NK-92 (cell line): ENCODE results near the gene ANO6.

Experiments
- DNase-seq: peaks from one replicate; lab custom pipeline; 2025; ENCODE audit not compliant: unreplicated experiment; lab: John Stamatoyannopoulos, UW

ANO6 gene

GRCh38 chr12:45212064-45212463 lies 3.8 kb upstream of the ANO6 start:
- no peak for DNase-seq

- no peak for DNase-seq
Measured at GRCh38 chr12:45213107-45213506, 2.8 kb upstream of the ANO6 start.

DNA sequence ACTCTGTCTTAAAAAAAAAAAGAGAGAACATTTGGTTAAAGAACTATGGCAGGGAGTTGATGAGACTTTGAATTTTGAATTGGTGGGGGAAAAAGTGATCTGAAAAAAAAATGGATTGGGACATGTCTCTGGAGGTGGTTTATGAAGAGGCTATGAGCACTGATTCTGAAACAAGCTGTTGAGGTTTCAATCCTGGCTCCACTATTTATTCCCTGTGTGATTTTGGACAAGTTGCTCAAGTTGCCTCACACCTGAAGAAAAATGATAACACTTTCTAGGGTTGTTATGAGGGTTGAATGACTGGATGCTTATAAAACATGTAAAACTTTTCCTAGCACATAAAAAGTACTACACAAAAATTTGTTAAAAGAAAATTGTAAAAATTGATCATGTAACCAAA lies 1.8 kb upstream of the ANO6 start:
- DNase-seq, result no peak

DNA sequence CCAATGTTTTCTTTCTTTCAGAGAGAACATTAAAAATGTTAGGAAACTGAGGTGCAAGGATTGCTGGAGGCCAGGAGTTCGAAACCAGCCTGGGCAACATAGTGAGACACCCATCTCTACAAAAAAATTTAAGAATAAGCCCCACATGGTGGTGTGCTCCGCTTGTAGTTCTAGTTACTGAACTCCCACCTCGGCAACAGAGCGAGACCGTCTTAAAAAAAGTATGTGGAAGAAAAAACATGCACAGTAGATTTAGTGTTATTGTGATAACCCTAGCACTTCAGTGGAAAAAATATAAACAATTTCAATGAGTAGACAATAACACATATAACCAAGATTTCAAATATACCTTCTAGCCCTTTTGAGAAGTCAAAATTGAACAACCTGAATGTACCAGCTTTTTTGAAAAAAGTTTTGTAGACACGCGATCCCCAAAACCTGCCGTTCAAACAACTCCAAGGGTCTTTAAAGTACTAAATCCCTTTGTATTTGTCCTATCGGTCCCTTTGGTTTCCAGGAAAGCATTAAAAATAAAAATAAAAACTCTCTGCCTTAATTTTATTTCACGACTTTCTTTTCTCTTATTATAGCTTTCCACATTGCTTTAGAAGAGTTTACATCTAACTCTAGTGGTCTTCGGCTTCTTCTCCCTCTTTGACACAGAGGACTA lies 1.0 kb upstream of the ANO6 start:
- DNase-seq, result no peak

DNA sequence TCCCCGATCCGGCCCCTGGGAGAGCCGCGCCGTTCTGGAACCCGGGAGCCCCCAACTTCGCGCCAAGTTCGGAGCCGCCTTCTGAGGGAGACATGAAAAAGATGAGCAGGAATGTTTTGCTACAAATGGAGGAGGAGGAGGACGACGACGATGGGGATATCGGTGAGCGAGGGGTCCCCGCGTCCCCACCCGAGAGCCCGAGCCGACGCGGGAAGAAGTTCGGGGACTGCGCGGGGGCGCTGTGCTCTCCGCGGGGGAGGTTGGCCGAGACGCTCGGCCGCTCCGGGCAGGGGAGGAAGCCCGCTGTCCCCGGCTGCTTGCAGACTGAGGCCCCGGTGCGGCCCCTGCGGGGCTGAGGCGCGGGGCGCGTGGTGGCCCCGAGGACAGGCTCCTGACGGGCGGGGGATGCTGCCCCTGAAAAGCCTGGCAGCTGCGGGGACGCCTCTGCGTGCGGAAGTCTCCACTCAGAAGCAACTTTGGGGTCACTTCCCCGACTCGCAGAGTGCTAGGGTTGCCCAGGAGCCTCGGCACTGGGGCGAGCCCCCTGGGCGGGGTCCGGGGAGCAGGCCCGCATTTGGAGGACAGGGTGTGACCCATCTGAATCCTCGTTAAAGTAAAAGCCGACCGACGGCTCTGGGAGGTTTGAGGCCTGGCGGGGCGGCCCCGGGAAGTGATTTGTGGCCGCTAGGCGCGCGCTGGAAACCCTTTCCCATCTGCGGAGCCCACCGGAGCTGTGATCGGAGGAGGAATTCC lies 511 bp downstream of the ANO6 start:
- DNase-seq, result no peak

DNA sequence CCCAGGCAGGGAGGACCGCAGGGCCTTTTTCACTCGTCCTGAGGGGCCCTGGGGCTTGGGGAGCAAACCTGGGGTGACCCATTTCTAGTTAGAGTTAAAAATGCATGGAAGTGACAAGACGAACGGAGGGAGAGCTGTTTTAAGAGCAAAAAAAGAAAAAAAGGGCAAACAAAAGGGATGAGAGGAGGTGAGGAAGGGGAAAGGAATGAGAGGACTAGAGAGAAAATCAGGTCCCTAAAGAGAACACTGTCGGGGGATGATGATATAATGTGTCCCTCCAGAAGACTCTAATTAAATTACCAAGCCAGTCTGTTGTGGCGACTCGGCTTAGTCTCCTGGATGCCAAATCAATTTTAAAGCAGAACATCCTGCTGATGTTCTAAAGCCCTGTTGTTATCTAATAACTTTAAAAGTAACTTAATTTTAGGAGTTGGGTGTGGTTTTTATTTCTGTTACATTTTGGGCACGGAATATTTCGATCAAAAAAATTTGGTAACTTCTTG lies 1.1 kb downstream of the ANO6 start:
- DNase-seq, result no peak

GRCh38 chr12:45217846-45218245 lies 2.0 kb downstream of the ANO6 start:
- DNase-seq, result no peak

DNA sequence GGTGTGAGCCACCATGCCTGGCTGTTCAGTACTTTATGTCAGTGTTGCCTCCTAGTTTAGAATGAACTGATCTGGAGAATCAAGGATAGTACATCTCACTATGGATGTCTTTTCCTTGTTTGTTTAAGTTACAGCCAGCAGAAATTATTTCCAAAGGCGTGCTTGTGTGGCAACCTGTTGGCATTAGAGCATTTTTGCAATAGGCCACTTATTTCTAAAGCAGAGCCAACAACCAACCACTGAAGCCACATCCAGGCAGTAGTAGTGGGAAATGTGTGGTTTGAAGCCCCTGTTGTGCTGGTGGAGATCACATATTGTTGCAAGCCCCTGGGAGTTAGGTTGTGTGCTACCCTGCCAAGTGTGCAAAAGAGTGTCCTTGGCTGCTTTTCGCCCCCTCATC lies 3.7 kb downstream of the ANO6 start:
- no peak for DNase-seq

- DNase-seq, result no peak
Measured at GRCh38 chr12:45220363-45220931, 4.6 kb downstream of the ANO6 start.

- no peak for DNase-seq
Measured at GRCh38 chr12:45220969-45221368, 5.1 kb downstream of the ANO6 start.

GRCh38 chr12:45223868-45224267 lies 8.0 kb downstream of the ANO6 start:
- DNase-seq, result no peak

GRCh38 chr12:45224311-45224710 lies 8.4 kb downstream of the ANO6 start:
- no peak for DNase-seq

DNA sequence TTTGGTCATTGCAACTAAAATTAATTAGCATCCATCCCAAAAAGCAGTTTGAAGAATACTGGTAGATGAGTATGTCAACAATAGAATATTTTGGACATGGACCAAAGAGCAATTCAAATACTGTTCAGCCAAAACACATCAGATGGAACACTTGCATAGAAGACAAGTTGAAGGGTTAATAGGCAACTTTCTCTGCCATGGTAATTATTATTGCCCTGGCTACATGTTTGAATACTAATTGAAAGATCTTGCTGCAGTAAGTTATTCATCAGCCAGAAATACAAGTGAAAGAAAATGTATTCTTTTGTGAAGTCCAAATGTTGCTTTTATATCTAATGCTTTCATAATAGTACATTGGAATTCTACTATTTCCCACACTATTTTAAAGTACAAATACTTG lies 10.1 kb downstream of the ANO6 start:
- DNase-seq, result no peak

DNA sequence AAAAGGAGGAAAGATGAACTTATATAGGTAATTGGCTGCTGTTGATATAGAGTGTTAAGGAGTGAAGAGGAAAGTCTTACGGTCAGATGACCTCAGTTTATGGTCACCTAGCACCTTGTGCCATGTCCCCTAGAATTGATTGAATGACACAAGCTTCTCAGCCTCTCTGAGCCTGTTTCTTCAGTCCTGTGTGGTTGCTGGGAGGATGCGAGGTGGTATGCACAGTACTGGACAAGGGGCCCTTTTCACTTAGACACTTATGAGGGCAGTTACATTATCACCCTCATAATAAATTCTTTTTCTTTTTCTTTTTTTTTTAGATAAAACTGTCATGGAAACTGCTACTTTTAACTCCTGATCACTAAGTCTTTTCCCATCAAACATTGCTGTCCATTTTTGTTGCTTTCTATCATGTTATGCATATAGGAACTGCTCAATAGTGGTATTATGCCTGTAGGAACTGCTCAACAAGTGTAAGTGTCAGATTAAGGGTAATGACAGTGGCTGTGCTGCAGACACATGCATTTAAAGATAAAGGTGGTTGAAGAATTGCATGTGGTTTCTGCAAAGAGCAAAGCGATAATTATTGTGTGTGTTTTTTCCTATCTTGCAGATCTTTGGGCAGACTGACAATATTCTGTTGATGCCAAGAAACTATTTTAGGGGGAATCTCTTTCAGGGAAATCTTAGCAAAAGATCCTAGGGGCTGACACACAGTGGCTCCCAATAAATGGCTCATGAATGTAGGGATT lies 11.6 kb downstream of the ANO6 start:
- DNase-seq, result no peak

- no peak for DNase-seq
Measured at GRCh38 chr12:45231515-45232145, 15.7 kb downstream of the ANO6 start.

DNA sequence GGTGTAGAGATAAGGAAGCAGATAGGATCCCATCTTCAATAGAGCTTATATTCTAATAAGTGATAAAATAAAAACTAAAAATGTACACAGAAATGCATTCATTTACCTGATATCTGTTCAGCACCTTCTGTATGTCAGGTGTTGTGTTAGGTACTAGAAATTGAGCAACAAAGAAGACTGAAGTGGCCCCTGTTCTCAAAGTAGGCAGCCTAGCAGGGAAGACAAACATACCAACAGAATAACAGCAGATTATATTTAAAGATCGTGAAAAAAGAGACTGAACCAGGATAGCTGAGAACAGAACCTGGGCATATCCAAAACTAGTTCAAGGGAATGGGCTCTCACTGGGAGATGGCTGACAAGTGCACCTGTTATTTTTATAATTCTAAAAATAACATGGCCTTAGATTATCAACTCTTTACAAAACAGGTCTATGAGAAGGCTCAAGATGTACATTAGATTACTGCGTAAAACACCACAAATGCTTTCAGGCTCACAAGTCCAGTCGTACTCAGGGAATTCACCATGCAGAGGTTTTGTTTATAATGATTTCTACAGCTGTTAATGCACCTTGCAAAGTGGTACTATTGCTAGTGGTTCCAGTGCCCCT lies 16.4 kb downstream of the ANO6 start:
- no peak for DNase-seq

GRCh38 chr12:45232756-45233372 lies 17.0 kb downstream of the ANO6 start:
- DNase-seq, result no peak

DNA sequence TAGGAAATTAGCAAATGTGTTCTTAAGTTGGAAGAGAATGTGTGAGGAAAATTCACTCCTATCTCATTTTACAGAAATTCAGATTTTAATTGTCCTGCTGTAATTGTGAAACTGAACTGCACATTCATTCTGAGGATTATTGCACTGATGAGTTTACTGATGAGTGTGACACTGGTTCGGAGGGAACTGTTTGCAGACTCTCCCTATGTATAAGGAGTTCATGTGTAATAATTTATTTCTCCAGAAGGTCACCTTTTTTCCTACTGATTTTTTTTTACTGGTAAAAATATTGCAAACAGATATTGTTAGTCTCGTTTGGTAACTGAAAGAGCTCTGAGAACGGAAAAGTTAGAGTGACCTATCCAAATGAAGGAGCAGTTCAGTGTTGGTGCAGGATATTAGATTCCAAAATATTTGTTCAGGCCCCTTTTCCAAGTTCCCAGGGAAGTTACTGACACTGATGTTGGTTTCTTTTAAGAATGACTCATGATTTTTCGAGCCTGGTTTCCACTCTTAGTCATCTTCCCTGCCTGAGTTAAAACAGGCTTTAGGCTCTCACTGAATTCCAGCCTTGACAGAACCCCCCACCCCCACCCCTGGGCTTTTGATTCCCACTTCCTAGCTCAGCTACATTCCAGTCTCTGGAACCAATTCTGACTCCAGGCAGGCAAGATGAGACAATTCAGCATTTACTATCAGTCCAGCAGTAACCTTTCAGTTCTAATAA lies 18.4 kb downstream of the ANO6 start:
- DNase-seq, result no peak
